Endothelial cell of umbilical vein (primary cell): ENCODE data around the gene TRERF1. TPM values are rescaled to one million over a fixed set of nuclear protein-coding genes. Genes with fewer than 3 reads are reported as not detected.

Experiments used
- BruUV-seq: library from RNA; stranded (reverse); fragments of 400-500 nt; replicated peaks from 2 replicates; lab custom pipeline; 2021; lab: Mats Ljungman, UMichigan
- CTCF ChIA-PET: fragments of 300-600, 350-600 bp; sonication (Branson Sonifier 250); formaldehyde crosslinking; loops from one replicate; lab custom pipeline; 2021; ENCODE audit warnings: antibody characterized with exemption, inconsistent platforms; lab: Charles Lee
- POLR2A ChIA-PET: fragments of 300-600, 350-600 bp; sonication (Branson Sonifier 250); formaldehyde crosslinking; loops from one replicate; lab custom pipeline; 2021; ENCODE audit warnings: antibody characterized with exemption, inconsistent platforms; lab: Charles Lee
- DNase-seq: peaks from one replicate; pipeline ENCODE4 v3.0.0-alpha.2; 2011; ENCODE audit warnings: low read depth, low spot score
- FAIRE-seq: peaks from 2 replicates; lab custom pipeline; 2011; peaks lifted over from hg19 to GRCh38; lab: Jason Lieb, UNC
- H2AFZ ChIP-seq: 2 replicates; pipeline ENCODE4 v1.6.0; 2012; ENCODE audit warnings: low read depth, low read length, control low read depth, inconsistent platforms
- H3K27ac ChIP-seq: 2 replicates; pipeline ENCODE4 v1.5.1; 2011; ENCODE audit warnings: low read depth, mild to moderate bottlenecking, control low read depth, low read length, moderate library complexity; ENCODE audit not compliant: insufficient read depth
- H3K27me3 ChIP-seq, 2 experiments: 2 replicates each; pipeline versions ENCODE4 v1.6.0 to v1.6.1; 2011; ENCODE audit warnings: low read length in 2 of 2, mixed read lengths in 1 of 2; ENCODE audit not compliant: control insufficient read depth in 2 of 2, insufficient read depth in 2 of 2
- H3K36me3 ChIP-seq, 2 experiments: 2 replicates in 1 of 2; 3 replicates in 1 of 2; pipeline ENCODE4 v1.5.1; 2011; ENCODE audit warnings: low read length in 2 of 2, mild to moderate bottlenecking in 1 of 2, moderate library complexity in 1 of 2; ENCODE audit not compliant: control insufficient read depth in 2 of 2, insufficient read depth in 2 of 2; ENCODE audit errors: extremely low read depth in 1 of 2
- H3K4me1 ChIP-seq: 3 replicates; pipeline ENCODE4 v1.5.1; 2011; ENCODE audit warnings: mild to moderate bottlenecking, low read length; ENCODE audit not compliant: control insufficient read depth, insufficient read depth; ENCODE audit errors: extremely low read depth
- H3K4me2 ChIP-seq: 2 replicates; pipeline ENCODE4 v1.6.1; 2011; ENCODE audit warnings: low read length, control low read depth, mixed read lengths; ENCODE audit not compliant: insufficient read depth
- H3K4me3 ChIP-seq, 3 experiments: fragments of 200-600 bp in 1 of 3; sonication (generic), shearing (Covaris generic) in 1 of 3; replicated peaks in 1 of 3; 2 replicates each; pipeline ENCODE4 v1.5.1; 2011 to 2016; ENCODE audit warnings: control low read depth in 3 of 3, low read length in 3 of 3, mild to moderate bottlenecking in 2 of 3, inconsistent platforms in 1 of 3, low read depth in 1 of 3, moderate library complexity in 1 of 3; ENCODE audit not compliant: insufficient read depth in 1 of 3
- H3K79me2 ChIP-seq: 2 replicates; pipeline ENCODE4 v1.6.0; 2012; ENCODE audit warnings: low read length, inconsistent platforms; ENCODE audit not compliant: control insufficient read depth, insufficient read depth
- H3K9ac ChIP-seq: replicated peaks from 2 replicates; pipeline ENCODE3; 2011; ENCODE audit warnings: low read length, control low read depth; ENCODE audit not compliant: insufficient read depth; ENCODE audit errors: extremely low read depth
- H3K9me1 ChIP-seq: replicated peaks from 3 replicates; pipeline ENCODE4 v1.6.0; 2011; ENCODE audit warnings: mild to moderate bottlenecking, low read length; ENCODE audit not compliant: control insufficient read depth, insufficient read depth; ENCODE audit errors: extremely low read depth
- H3K9me3 ChIP-seq: replicated peaks from 2 replicates; pipeline ENCODE4 v1.5.1; 2012; ENCODE audit warnings: low read length, inconsistent platforms; ENCODE audit not compliant: control insufficient read depth, insufficient read depth
- H4K20me1 ChIP-seq: replicated peaks from 2 replicates; pipeline ENCODE3; 2011; ENCODE audit warnings: mild to moderate bottlenecking, low read length; ENCODE audit not compliant: control insufficient read depth, insufficient read depth; ENCODE audit errors: extremely low read depth
- CTCF ChIP-seq, 2 donors: IDR thresholded peaks; 1 replicate in 1 of 2; 2 replicates in 1 of 2; pipeline ENCODE4 v1.5.1; 2011; ENCODE audit warnings: low read length in 2 of 2, mild to moderate bottlenecking in 2 of 2, moderate library complexity in 2 of 2, control low read depth in 1 of 2, inconsistent platforms in 1 of 2, low read depth in 1 of 2; ENCODE audit not compliant: insufficient read depth in 1 of 2; ENCODE audit errors: extremely low read depth in 1 of 2
- EZH2 ChIP-seq: IDR thresholded peaks from 2 replicates; pipeline ENCODE4 v1.6.1; 2012; ENCODE audit warnings: borderline replicate concordance, low read depth, mild to moderate bottlenecking, moderate library complexity, low read length, inconsistent platforms; ENCODE audit not compliant: severe bottlenecking
- FOS ChIP-seq: IDR thresholded peaks from 2 replicates; pipeline ENCODE4 v1.6.1; 2011; ENCODE audit warnings: mild to moderate bottlenecking, low read length, moderate library complexity, borderline replicate concordance; ENCODE audit not compliant: insufficient read depth
- GATA2 ChIP-seq: IDR thresholded peaks from 2 replicates; pipeline ENCODE4 v1.7.0; 2011; ENCODE audit warnings: low read depth, mild to moderate bottlenecking, moderate library complexity, mixed read lengths, low read length; ENCODE audit not compliant: insufficient read length, insufficient read depth
- JUN ChIP-seq: IDR thresholded peaks from 2 replicates; pipeline ENCODE4 v1.6.1; 2011; ENCODE audit warnings: borderline replicate concordance, low read depth; ENCODE audit not compliant: insufficient read length, insufficient read depth
- POLR2A ChIP-seq: IDR thresholded peaks from 2 replicates; pipeline ENCODE4 v1.6.1; 2012; ENCODE audit warnings: low read depth, mild to moderate bottlenecking, control low read depth, low read length
- POLR2AphosphoS5 ChIP-seq: IDR thresholded peaks from 2 replicates; pipeline ENCODE4 v1.6.1; 2012; ENCODE audit warnings: low read depth, mild to moderate bottlenecking, control low read depth, low read length, moderate library complexity; ENCODE audit not compliant: insufficient read depth
- dilution Hi-C: fragments of 300-500 bp; cut with MboI; formaldehyde crosslinking; loops from one replicate; pipeline ENCODE4 v1.15.0; 2019; ENCODE audit warnings: low sequenced_read_pairs; ENCODE audit not compliant: extremely low pct_ligation_motif_present
- intact Hi-C: fragments of 100-400 bp; cut with micrococcal nuclease; formaldehyde crosslinking; loops from one replicate; pipeline ENCODE4 v1.10.0; 2022
- polyA plus RNA-seq, 4 experiments: library from polyadenylated mRNA; depleted of rRNA in 3 of 4; stranded (reverse) in 3 of 4; unstranded in 1 of 4; fragments of >200 nt; gene quantifications; 2 replicates each; pipeline versions ENCODE4 v1.2.1 to v1.2.3, GENCODE V29; 2011 to 2012; ENCODE audit warnings: missing spikeins in 1 of 4
- total RNA-seq: library from RNA; stranded (reverse); gene quantifications from 2 replicates; pipeline ENCODE4 v1.2.3, GENCODE V29; 2021

TRERF1 gene
- total and polyA plus RNA-seq, 2 donors (not counting 3 experiments of a cell fraction or from before 2014, with no cell fraction given), result 0.73 to 5.5 TPM

DNA sequence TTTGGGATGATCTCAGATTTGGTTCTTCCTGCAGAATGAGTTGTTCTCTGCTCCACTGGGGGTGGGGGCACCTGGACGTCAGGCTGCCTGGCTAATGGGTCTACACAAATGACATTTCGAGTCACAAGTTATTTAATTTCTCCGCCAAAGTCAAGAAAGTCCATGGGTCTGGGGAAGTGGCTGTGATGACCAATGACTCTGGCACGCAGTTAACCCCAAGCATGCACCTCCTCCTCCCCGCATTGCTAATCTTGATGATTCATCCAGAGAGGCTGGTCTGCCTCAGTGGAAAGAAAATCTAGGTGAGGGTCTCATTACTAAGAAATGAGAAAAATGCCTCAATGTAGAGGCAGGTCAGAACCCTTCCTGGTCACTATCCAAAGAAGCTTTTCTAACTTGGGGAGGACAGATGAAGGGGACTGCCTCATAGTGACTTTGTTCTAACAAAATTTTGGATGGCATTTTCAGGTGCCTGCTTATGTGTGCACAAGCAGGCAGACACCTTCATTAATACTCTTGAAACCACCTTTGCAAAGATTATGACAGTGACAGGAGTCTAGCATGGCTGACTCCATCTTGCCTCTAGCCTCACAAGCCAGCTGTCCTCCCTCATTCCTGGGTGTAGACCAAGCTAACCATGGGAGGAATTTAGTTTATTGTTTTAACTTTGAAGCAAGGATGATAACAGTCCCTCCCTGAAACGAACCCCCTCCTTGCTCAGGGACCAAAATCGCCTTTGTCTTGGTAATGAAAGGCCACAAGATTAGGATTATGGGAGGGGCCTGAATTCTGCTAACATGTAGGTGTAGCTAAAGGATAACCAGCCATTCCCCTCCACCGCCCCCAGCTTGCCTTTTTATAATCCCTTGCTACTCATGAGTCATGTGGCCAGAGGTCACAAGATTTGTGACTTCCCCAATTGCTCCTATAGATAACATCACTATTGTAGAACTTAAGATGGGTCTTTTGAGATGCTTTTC is 135.4 kb downstream of the TRERF1 start:
- Histone ChIP-seq H3K9me1 (no peaks in the 10 kb centered on the region), H3K4me2 (peak overlapping the region; percentile 49), H3K27me3 (no peaks in the 10 kb centered on the region), H4K20me1 (no peaks in the 10 kb centered on the region), H3K9ac (no peak overlapping the region), H3K79me2 (no peaks in the 10 kb centered on the region), H3K9me3 (no peaks in the 10 kb centered on the region), H3K4me3 (no peak overlapping the region), H3K27ac (peak overlapping the region; percentile 51), H3K4me1 (peaks cover 21% of the 10 kb centered on the region), H3K36me3 (no peaks in the 10 kb centered on the region), H2AFZ (no peak overlapping the region)
- BruUV-seq, result no TSS peak
- DNase-seq (peak; percentile 82), FAIRE-seq (peak; percentile 97)
- intact Hi-C loops (loop anchor here (1.0 to 2.0 kb wide), 2 partner anchors 19 to 22 kb away; no protein-coding TSS in a partner anchor), dilution Hi-C loops (no loop called here)
- ChIA-PET CTCF (interaction anchor here (2.6 kb wide), 1 partner anchor 231 kb away, joined by 11 read pairs; no protein-coding TSS in a partner anchor), POLR2A (interaction anchor here (0.6 kb wide), 1 partner anchor 288 kb away, joined by 3 read pairs; no protein-coding TSS in a partner anchor)
- TF ChIP-seq JUN (peak; percentile 80), POLR2A (no peak), CTCF (IDR thresholded peaks at IDR 0.05; ENCODE audit: extremely low read depth in 1 of 2, insufficient read depth in 1 of 2, low read depth in 1 of 2, low read length in 2 of 2) (no peak), EZH2 (no peak), FOS (peak; percentile 95), POLR2AphosphoS5 (peak; percentile 71), GATA2 (peak; percentile 69)
